Measurements from ENCODE around the gene PTGFR.

GRCh38 chr1:78565393-78565792 is 74.6 kb downstream of the PTGFR start:
- TF ChIP-seq CTCF (IDR thresholded peaks at IDR 0.05; ENCODE audit: low read length) (no peak), EZH2 (IDR thresholded peaks at IDR 0.05; ENCODE audit: borderline replicate concordance, low read length) (no peak)

Measured in OCI-LY1 (cell line).